Neural cell (in vitro differentiated cells): ENCODE measurements around the gene ARGFX. TPM values are rescaled to one million over a fixed set of nuclear protein-coding genes. Genes with fewer than 3 reads are reported as not detected.

Experiments used
- H2AFZ ChIP-seq: fragments of 200-600, 300-800 bp; sonication (generic), shearing (Covaris generic); 2 replicates; pipeline ENCODE4 v1.6.0; 2014; ENCODE audit warnings: low read depth, mild to moderate bottlenecking, antibody characterized with exemption, low read length, moderate library complexity
- H3F3A ChIP-seq: fragments of 200-600 bp; shearing (Covaris generic); 2 replicates; pipeline ENCODE4 v1.6.1; 2016; ENCODE audit warnings: mild to moderate bottlenecking, moderate library complexity, mixed read lengths, antibody characterized with exemption, low read length; ENCODE audit not compliant: insufficient read depth, poor library complexity, severe bottlenecking
- H3K27ac ChIP-seq: fragments of 200-600, 300-800 bp; sonication (generic), shearing (Covaris generic); 2 replicates; pipeline ENCODE4 v1.5.1; 2014; ENCODE audit warnings: mild to moderate bottlenecking, low read length, moderate library complexity
- H3K27me3 ChIP-seq: fragments of 300-800, 200-600 bp; sonication (generic), shearing (Covaris generic); 2 replicates; pipeline ENCODE4 v1.6.0; 2014; ENCODE audit warnings: mild to moderate bottlenecking, low read depth, low read length, moderate library complexity; ENCODE audit not compliant: insufficient read depth
- H3K36me3 ChIP-seq: fragments of 300-800, 200-600 bp; sonication (generic), shearing (Covaris generic); 2 replicates; pipeline ENCODE4 v1.5.1; 2014; ENCODE audit warnings: mild to moderate bottlenecking, antibody characterized with exemption, low read length, moderate library complexity; ENCODE audit not compliant: insufficient read depth
- H3K4me2 ChIP-seq: fragments of 300-800, 200-600 bp; sonication (generic), shearing (Covaris generic); 2 replicates; pipeline ENCODE4 v1.6.0; 2014; ENCODE audit warnings: mild to moderate bottlenecking, low read length
- H3K4me3 ChIP-seq: fragments of 300-800, 200-600 bp; sonication (generic), shearing (Covaris generic); 2 replicates; pipeline ENCODE4 v1.5.1; 2014; ENCODE audit warnings: mild to moderate bottlenecking, low read length, moderate library complexity
- H3K79me2 ChIP-seq: fragments of 200-600 bp; shearing (Covaris generic); replicated peaks from 2 replicates; pipeline ENCODE4 v1.6.0; 2014; ENCODE audit warnings: mild to moderate bottlenecking, low read length, moderate library complexity; ENCODE audit not compliant: insufficient read depth
- H3K9ac ChIP-seq: fragments of 300-800, 200-600 bp; sonication (generic), shearing (Covaris generic); 2 replicates; pipeline ENCODE4 v1.6.1; 2016; ENCODE audit warnings: mild to moderate bottlenecking, low read length, mixed read lengths
- H3K9me2 ChIP-seq: fragments of 200-600 bp; shearing (Covaris generic); 2 replicates; pipeline ENCODE4 v1.6.1; 2016; ENCODE audit warnings: mild to moderate bottlenecking, low read length, mixed read lengths; ENCODE audit not compliant: insufficient read depth
- H3K9me3 ChIP-seq: fragments of 200-600, 300-800 bp; sonication (generic), shearing (Covaris generic); 2 replicates; pipeline ENCODE4 v1.6.1; 2016; ENCODE audit warnings: mild to moderate bottlenecking, mixed run types, low read length, moderate library complexity, mixed read lengths
- H4K20me1 ChIP-seq: fragments of 200-600 bp; shearing (Covaris generic); 2 replicates; pipeline ENCODE4 v1.6.1; 2016; ENCODE audit warnings: mild to moderate bottlenecking, mixed run types; ENCODE audit not compliant: insufficient read depth
- CTCF ChIP-seq: fragments of 450-650 bp; IDR thresholded peaks from 2 replicates; pipeline ENCODE4 v1.5.1; 2014; ENCODE audit warnings: antibody characterized with exemption, mild to moderate bottlenecking, moderate library complexity; ENCODE audit not compliant: poor library complexity, severe bottlenecking
- EP300 ChIP-seq: fragments of 450-650 bp; conservative IDR thresholded peaks from 2 replicates; pipeline ENCODE4 v1.6.1; 2014; ENCODE audit warnings: antibody characterized with exemption, mild to moderate bottlenecking, moderate library complexity; ENCODE audit not compliant: poor library complexity, severe bottlenecking
- EZH2 ChIP-seq: fragments of 200-600, 300-800 bp; shearing (Covaris generic), sonication (generic); IDR thresholded peaks from 2 replicates; pipeline ENCODE4 v1.6.1; 2014; ENCODE audit warnings: antibody characterized with exemption, low read length, borderline replicate concordance, mild to moderate bottlenecking; ENCODE audit not compliant: insufficient read depth, poor library complexity, severe bottlenecking
- MXI1 ChIP-seq: fragments of 450-650 bp; conservative IDR thresholded peaks from 2 replicates; pipeline ENCODE4 v1.6.1; 2014; ENCODE audit warnings: antibody characterized with exemption, mild to moderate bottlenecking; ENCODE audit not compliant: poor library complexity, severe bottlenecking
- POLR2AphosphoS5 ChIP-seq: IDR thresholded peaks from 2 replicates; pipeline ENCODE4 v1.6.1; 2012
- RAD21 ChIP-seq: fragments of 450-650 bp; conservative IDR thresholded peaks from 2 replicates; pipeline ENCODE4 v1.6.1; 2014; ENCODE audit warnings: antibody characterized with exemption, mild to moderate bottlenecking, moderate library complexity
- SMC3 ChIP-seq: fragments of 450-650 bp; conservative IDR thresholded peaks from 2 replicates; pipeline ENCODE4 v1.6.1; 2014; ENCODE audit warnings: antibody characterized with exemption, mild to moderate bottlenecking, moderate library complexity; ENCODE audit not compliant: poor library complexity
- TAF1 ChIP-seq: IDR thresholded peaks from 2 replicates; pipeline ENCODE4 v1.6.1; 2012; ENCODE audit warnings: low read depth
- polyA plus RNA-seq: library from polyadenylated mRNA; depleted of rRNA; stranded (reverse); fragments of >200 nt; gene quantifications from 2 replicates; pipeline ENCODE4 v1.2.3, GENCODE V29; 2014
- TF ChIP-seq, protein P1 (sequence below): IDR thresholded peaks from 2 replicates; pipeline ENCODE4 v1.6.1; 2012; ENCODE audit warnings: borderline replicate concordance

ARGFX gene
- polyA plus RNA-seq, 1 donor from 2014 or later, result not detected

GRCh38 chr3:121594850-121595249 is 27.1 kb downstream of the ARGFX start:
- no peak for TF ChIP-seq TAF1
- no peak for TF ChIP-seq EP300
- TF ChIP-seq, protein P1, sequence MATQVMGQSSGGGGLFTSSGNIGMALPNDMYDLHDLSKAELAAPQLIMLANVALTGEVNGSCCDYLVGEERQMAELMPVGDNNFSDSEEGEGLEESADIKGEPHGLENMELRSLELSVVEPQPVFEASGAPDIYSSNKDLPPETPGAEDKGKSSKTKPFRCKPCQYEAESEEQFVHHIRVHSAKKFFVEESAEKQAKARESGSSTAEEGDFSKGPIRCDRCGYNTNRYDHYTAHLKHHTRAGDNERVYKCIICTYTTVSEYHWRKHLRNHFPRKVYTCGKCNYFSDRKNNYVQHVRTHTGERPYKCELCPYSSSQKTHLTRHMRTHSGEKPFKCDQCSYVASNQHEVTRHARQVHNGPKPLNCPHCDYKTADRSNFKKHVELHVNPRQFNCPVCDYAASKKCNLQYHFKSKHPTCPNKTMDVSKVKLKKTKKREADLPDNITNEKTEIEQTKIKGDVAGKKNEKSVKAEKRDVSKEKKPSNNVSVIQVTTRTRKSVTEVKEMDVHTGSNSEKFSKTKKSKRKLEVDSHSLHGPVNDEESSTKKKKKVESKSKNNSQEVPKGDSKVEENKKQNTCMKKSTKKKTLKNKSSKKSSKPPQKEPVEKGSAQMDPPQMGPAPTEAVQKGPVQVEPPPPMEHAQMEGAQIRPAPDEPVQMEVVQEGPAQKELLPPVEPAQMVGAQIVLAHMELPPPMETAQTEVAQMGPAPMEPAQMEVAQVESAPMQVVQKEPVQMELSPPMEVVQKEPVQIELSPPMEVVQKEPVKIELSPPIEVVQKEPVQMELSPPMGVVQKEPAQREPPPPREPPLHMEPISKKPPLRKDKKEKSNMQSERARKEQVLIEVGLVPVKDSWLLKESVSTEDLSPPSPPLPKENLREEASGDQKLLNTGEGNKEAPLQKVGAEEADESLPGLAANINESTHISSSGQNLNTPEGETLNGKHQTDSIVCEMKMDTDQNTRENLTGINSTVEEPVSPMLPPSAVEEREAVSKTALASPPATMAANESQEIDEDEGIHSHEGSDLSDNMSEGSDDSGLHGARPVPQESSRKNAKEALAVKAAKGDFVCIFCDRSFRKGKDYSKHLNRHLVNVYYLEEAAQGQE, result no peak
- no peak for TF ChIP-seq SMC3
- no peak for TF ChIP-seq RAD21
- no peak for TF ChIP-seq EZH2
- no peak for TF ChIP-seq CTCF
- TF ChIP-seq POLR2AphosphoS5, result no peak
- TF ChIP-seq MXI1, result no peak
- no peaks in the 10 kb centered on the region for H3K36me3 ChIP-seq
- no peak overlapping the region for H3K27ac ChIP-seq
- no peaks in the 10 kb centered on the region for H3F3A ChIP-seq
- H3K4me3 ChIP-seq, result no peak overlapping the region
- no peak overlapping the region for H3K4me2 ChIP-seq
- H3K9me3 ChIP-seq, result no peaks in the 10 kb centered on the region
- no peak overlapping the region for H2AFZ ChIP-seq
- no peaks in the 10 kb centered on the region for H3K79me2 ChIP-seq
- H3K27me3 ChIP-seq, result no peaks in the 10 kb centered on the region
- no peak overlapping the region for H3K9ac ChIP-seq
- H3K9me2 ChIP-seq, result no peaks in the 10 kb centered on the region
- H4K20me1 ChIP-seq, result no peaks in the 10 kb centered on the region

DNA sequence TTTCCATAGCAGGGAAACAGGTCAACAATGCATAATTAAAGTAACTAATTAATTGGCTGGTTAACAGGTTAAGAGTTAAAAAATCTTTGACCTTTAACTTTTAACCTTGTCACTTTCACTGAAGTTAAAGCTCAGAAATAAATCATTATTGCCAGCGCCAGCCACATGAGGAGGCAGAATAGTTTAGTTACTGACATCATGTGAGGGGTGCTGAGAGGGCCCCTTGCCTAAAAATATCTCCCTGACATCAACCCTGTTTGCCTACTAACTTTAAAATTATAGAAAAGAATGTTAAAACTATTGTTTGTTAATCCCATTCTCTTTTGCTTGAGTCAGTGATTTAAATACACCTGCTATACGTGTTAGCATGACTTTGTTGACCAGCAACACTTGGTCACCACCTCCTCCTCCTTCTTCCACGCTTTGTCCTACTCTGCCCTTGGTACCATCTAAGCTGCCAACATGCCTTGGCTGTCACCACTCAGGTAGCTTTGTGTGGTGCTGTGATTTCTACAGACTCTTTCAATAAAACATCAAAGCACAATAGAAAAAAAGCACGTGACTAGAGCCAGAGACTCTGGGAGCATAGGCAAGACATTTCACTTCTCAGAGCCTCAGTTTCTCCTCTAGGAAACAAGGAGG is 28.1 kb downstream of the ARGFX start:
- TF ChIP-seq POLR2AphosphoS5 (no peak), EP300 (no peak), CTCF (no peak), RAD21 (no peak), TAF1 (no peak), EZH2 (no peak), MXI1 (no peak), SMC3 (no peak)
- TF ChIP-seq, protein P1, result no peak
- no peaks in the 10 kb centered on the region for H3K79me2 ChIP-seq
- no peak overlapping the region for H3K27ac ChIP-seq
- H3K36me3 ChIP-seq, result no peaks in the 10 kb centered on the region
- H3K4me3 ChIP-seq, result no peak overlapping the region
- no peaks in the 10 kb centered on the region for H3F3A ChIP-seq
- no peak overlapping the region for H3K9ac ChIP-seq
- H3K27me3 ChIP-seq, result no peaks in the 10 kb centered on the region
- no peak overlapping the region for H2AFZ ChIP-seq
- H4K20me1 ChIP-seq, result no peaks in the 10 kb centered on the region
- H3K9me2 ChIP-seq, result no peaks in the 10 kb centered on the region
- no peak overlapping the region for H3K4me2 ChIP-seq
- H3K9me3 ChIP-seq, result no peaks in the 10 kb centered on the region
